ENCODE data around the gene CDCP1.

Gene CDCP1

GRCh38 chr3:45109771-45110508 lies 36.2 kb downstream of the CDCP1 start:
- no peak for DNase-seq

DNA sequence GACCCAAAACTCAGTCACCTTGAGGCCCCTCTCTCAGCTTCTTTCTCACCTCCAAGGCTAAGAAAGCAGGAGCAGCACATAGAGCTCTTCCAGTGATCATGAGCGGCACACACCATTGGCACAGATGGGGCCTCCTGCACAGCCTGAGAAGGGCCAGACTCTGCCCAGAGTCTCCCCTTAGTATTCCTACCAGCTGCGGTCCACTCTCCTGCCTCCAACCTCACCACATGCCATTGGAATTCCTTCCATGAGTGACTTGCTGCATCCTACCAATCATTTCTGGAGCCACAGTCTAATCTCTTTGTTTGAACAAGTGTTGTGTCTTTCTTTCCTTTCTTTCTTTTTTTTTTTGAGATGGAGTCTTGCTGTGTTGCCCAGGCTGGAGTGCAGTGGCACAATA lies 39.3 kb downstream of the CDCP1 start:
- DNase-seq = no peak

DNA sequence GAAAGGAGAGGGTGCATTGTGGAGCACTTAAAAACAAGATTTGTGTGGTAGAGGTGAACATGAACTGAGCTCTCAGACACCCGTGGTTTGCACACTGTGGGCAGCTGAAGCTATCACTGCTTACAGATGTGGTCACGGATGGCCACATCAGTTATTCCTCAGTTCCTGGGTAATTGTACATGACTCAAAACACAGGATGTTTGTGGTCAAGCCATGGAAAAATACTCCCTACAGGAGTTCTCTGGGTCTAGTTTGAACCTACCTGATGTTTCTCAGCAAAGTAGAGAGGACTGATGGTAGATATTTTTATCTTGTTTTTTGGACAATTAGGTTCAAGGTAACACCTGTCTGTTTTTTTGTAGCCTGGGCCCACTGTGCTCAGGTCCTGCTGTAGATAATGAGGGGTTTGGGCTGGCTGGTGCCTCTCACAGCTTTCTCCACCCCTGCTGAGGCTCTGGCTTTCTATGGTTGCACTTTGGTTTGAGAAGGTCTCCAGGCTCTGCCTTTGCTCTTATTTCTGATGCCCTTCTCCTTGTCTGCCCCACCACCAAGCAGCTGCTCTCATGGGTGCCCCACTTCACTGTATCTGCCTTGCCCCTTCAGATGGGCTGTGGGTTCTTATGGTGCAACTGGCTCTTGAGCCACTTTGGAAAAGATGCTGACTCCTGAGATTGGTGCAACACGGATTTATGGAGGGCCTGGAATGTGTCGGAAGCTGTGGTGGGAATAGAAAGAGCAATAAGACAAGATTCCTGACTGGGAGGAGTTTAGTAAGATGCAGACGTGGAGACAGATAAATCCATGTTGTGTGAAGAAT lies 40.1 kb downstream of the CDCP1 start:
- peak; percentile 2 for DNase-seq

GRCh38 chr3:45104715-45105711 lies 41.2 kb downstream of the CDCP1 start:
- DNase-seq = no peak

DNA sequence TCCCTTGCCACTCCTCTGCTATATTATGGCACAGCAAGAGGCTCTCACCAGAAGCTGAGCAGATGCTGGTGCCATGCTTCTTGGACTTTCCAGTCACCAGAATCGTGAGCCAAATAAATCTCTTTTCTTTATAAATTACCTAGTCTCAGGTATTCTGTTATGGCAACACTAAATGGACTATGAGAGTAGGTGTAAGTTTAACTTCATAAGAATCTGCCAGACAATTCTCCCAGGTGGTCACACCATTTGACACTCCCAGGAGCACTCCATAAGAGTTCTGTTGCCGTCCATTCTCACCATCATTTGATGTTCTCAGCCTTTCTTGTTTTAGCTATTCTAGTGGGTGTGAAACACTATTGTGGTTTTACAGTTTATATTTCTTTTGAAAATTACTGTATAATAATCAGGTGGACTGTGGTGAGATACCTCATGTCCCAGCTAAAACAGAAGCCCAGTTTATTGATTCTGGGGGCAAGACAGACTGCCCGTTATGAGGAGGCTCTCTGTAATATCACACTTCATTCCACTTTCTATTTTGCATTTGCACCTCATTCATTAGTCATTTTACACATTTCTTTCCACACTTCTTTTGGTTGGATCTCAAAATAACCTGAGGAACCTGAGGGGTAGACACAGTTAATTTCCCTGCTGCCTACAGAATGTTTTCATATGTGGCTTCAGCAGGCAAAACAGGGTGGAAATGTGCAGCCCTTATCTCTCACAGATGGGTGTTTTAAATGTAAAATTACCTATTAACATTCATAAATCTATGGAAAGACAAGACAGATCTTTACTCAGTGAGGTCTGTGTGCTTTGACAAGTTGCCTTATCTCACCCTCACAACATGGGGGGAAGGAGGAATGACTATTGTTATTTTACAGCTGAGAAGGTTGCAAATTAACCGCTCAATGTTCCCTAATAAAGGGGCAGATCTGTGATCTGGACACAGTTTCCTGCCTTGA lies 42.1 kb downstream of the CDCP1 start:
- DNase-seq = no peak

GRCh38 chr3:45103334-45103733 lies 42.8 kb downstream of the CDCP1 start:
- DNase-seq = no peak

DNA sequence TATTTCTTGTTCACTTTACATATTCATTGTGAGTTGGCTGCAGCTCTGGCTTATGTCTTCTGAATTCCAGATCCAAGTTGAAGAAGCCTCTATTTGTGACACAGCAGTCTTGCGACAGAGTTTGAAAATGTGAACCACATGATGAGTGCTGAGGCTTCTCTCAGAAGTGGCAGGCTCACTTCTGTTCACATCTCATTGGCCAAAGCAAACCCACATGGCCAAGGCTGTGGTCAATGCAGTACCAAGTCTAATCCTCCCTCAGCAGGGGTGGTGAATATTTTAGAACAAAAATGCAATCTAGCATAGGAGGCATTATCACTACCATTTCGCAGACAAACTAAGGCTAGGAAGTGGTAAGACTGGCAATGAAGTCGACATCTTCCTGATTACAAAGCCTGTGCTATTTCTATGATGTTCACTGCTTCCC lies 45.2 kb downstream of the CDCP1 start:
- DNase-seq = no peak

DNA sequence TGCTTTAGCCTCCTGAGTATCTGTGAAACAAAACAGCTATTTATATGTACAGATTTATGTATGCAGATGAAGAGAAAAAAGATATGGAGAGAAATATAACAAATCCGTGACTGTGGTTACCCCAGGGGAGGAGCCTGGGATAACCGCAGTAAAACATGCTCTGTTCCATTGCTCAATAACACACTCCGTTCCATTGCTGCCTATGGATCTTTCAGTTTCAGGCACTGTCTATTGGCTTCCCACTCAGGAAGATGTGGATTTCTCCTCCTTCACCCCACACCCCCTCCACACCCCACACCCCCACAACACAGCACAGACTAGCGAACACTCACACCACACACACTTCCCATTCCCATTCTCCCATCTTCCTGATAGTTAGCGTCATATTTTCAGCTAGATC lies 47.9 kb downstream of the CDCP1 start:
- DNase-seq = no peak

DNA sequence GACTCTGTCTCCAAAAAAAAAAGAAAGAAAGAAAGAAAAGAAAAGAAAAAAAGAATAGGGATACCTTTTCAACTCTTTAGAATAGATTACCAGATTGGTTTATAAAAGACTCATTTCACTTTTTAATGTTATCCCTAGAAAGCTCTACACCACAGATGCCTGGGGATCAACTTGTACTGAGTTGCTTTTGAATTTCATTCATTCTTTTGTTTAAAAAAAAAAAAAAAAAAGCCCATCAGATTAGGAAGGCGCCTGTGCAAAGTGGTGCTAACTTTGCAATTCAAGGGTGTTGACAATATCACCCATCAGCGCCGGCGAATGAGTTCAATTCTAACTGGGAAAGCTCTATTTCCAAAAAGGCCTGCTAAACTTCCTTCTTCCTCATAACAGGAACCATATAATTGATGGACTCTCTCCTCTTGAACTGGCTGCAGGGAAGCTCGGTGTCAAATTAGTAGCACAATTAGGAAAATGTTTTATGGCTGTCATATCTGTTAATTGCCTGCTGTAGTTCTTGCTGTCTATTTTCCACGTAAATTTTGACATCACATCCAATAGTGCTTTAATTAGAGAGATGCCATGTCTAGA lies 48.8 kb downstream of the CDCP1 start:
- DNase-seq = no peak

GRCh38 chr3:45095916-45096526 lies 50.2 kb downstream of the CDCP1 start:
- DNase-seq = no peak

DNA sequence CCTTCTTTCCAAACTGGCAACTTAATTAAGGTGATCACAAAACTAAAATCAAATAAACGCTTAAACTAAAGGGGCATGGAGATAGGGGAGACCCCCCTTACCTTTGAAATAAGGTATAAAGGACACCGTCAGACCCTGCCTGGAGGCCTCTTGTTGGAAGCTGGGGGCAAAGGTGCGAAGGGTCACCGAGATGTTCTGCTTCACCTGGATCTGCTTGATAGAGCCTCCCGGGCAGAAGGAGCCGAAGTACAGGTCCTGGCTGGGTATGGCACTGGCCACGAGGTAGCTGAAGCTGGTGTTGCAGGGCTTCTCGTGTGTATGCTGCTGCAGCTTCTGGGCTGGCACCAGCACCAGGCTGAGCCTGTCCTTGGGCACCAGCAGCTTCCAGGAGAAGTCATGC lies 53.0 kb downstream of the CDCP1 start:
- DNase-seq = no peak

- DNase-seq = no peak
These were observed 53.8 kb downstream of the CDCP1 start for GRCh38 chr3:45092132-45093031.

- DNase-seq = no peak
These were observed 55.3 kb downstream of the CDCP1 start for GRCh38 chr3:45090855-45091254.

GRCh38 chr3:45088543-45089358 lies 57.4 kb downstream of the CDCP1 start:
- DNase-seq = peak; percentile 54

DNA sequence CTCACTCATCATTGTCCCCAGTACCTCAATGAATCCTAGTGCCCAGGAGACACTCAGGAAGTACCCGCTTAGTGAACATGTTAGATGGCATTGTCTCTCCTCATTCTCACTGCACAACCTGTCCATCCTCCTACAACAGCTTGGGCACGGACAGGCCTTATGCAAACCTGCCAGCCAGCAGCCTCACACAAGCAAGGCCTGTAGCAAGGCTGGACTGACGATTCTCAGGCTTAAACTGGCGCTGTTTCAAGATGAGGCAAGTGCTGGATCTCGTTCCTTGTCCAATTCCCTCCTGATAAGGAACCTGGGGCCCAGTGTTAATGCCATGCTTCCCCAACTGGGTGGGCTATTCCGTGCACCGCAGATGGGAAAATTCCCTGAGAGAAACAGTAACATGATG lies 59.0 kb downstream of the CDCP1 start:
- DNase-seq = no peak

DNA sequence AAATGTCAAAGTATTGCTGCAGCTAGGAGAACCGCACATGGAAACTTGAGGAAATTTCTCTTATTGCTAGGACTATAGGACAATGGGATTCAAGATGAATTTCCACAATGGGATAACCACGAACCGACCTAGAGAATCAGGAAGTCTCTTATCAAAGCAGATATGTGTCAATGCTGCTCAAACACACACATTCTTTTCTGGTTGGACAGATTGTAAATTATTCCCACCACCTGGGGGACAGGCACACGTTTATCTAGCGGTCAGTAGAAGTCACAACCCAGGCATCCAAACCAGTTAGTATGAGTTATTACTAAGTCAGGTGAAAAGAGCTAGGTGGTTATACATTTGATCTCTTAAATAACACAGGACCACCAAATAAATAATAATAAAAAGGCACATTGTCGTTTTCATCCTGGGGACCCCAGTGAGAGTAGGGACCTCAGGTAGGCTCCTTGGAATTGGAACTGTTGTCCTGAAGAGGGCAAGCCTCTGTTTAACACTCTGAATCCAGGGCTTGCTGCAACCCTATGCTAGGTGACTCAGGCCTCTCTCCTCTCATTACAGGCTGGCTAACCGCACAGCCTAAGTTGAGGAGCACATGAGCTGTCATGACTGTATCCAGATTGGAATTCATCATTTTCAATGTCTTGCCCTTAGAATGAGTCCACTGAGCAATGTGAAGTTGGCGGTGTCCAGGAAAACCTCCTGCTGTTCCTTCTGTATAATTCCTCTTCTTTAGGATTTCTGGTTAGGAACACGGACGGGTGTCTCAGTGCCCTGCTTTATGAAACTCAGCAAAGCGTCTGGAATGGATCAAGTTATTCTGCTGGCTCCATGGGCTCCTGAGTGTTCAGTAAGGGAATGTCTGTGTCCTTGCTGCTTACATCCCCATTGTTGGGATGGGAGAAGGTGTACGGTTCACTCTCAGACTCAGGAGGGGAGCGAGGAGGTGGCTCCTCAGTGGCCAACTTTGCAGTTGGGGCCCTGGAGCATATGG lies 61.1 kb downstream of the CDCP1 start:
- DNase-seq = no peak

DNA sequence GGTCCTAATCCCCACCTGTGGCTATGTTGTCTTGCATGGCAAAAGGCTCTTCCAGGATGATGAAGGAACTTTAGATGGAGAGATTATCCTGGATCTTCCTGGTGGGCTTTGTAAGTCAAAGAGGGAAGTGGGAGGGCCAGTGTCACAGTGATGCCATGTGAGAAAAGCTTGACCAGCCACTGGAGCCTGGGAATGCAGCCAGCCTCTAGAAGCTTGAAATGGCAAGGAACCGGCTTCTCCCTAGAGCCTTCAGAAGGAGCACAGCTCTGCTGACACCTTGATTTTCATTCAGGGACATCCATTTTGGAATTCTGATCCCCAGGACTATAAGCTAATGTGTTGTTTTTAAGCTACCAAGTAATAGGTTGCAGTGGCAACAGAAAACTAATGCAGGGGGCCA lies 61.8 kb downstream of the CDCP1 start:
- no peak for DNase-seq

GRCh38 chr3:45083023-45083422 lies 63.2 kb downstream of the CDCP1 start:
- DNase-seq = no peak

Measured in NCI-H69 (cell line).